DOHH2 (cell line): ENCODE data around the gene PRUNE1.

Experiments
- CTCF ChIP-seq: fragments of 200-600 bp; sonication (generic); IDR thresholded peaks from one replicate; pipeline ENCODE4 v1.5.1; 2014; ENCODE audit warnings: antibody characterized with exemption, mild to moderate bottlenecking, low read depth, low read length; ENCODE audit not compliant: poor library complexity, severe bottlenecking
- EZH2phosphoT487 ChIP-seq: fragments of 200-600 bp; sonication (generic); IDR thresholded peaks from 2 replicates; pipeline ENCODE4 v1.6.1; 2017; ENCODE audit warnings: borderline replicate concordance, mild to moderate bottlenecking, antibody characterized with exemption, low read length, moderate library complexity, mixed read lengths

- TF ChIP-seq EZH2phosphoT487 (no peak), CTCF (no peak)
Observed at GRCh38 chr1:150994248-150994647, 14.0 kb upstream of the PRUNE1 start.
